GM19351 (cell line): ENCODE data around the gene CDK2.
A peak's percentile ranks its signal among the peaks of the same experiment; 100 is the strongest.
"Not testable (repeated sequence)": the region's sequence is repeated elsewhere in the genome, so short reads cannot be mapped to it uniquely, and the experiment has no call there.

Source experiments
- ATAC-seq: cut with Tn5 transposase; IDR thresholded peaks from one replicate; pipeline ENCODE4 v1.9.1; 2021; ENCODE audit warnings: mild to moderate bottlenecking, moderate library complexity; ENCODE audit not compliant: unreplicated experiment

The CDK2 gene

DNA sequence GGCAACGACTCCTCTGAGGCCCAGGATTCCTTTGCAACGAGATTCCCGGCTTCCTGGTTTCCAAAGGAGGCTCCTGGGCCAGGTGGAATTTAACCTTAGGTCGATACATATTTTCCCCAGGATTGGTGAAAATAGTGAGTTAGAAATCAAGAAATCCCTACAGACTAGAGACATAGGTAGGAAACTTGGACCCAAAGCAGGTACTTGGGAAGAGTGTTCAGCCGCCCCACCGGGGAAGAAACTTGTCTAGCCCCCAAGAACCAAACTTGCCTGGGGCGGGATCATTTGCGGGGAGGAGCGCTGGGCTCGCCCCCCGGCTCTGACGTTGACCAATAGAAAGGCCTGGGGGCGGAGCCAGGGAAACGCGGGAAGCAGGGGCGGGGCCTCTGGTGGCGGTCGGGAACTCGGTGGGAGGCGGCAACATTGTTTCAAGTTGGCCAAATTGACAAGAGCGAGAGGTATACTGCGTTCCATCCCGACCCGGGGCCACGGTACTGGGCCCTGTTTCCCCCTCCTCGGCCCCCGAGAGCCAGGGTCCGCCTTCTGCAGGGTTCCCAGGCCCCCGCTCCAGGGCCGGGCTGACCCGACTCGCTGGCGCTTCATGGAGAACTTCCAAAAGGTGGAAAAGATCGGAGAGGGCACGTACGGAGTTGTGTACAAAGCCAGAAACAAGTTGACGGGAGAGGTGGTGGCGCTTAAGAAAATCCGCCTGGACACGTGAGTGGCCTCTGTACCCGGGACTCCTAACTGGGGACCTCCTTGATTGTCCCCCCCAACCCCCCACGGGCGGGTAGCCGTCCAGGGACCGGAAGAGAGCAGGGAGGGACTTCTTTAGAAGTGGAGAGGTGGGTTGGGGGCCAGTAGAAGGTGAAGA lies at the start of gene CDK2:
TSS of gene CDK2 (plus strand) at position 423 of the 874 bp plus-strand sequence. CDS start at position 602, 179 bp downstream.
- ATAC-seq = peak; percentile 97

DNA sequence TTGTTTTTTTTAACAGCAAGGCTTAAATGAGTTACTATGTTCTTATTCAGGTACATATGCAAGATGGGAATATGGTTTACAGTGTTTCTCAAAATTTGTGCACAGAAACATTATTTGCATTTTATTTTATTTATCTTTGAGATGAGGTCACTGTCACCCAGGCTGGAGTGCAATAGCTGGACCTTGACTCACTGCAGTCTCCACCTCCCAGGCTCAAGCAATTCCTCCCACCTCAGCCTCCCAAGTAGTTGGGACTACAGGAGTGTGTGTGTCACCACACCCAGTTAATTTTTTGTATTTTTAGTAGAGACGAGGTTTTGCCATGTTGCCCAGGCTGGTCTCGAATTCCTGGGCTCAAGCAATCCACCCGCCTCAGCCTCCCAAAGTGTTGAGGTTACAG lies 47.6 kb upstream of the CDK2 start:
- ATAC-seq = not testable (repeated sequence)

DNA sequence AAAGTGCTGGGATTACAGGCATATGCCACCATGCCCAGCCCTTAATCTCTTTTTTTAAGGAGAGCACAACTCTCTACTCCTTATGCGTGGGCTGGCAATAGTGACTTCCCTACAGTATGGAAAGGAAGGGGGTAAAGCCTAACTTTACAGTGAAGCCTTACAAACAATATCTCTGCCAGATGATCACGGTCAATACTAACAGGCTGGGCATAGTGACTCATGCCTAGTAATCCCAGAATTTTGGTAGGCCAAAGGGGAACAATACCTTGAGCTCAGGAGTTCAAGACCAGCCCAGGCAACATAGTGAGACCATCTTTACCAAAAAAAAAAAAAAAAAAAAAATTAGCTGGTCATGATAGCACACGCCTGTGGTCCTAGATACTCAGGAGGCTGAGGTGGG lies 44.5 kb upstream of the CDK2 start:
- ATAC-seq = no peak

DNA sequence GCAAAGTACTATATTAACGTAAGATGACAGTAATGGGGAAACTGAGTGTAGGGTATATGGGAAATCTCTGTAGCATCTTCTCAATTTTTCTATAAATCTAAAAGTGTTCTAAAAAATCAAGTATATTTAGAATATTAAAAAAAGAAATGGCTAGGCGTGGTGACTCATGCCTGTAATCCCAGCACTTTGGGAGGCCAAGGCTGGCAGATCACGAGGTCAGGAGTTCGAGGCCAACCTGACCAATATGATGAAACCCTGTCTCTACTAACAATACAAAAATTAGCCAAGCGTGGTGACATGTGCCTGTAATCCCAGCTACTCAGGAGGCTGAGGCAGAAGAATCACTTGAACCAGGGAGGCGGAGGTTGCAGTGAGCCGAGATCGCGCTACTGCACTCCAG lies 43.0 kb upstream of the CDK2 start:
- ATAC-seq = not testable (repeated sequence)

DNA sequence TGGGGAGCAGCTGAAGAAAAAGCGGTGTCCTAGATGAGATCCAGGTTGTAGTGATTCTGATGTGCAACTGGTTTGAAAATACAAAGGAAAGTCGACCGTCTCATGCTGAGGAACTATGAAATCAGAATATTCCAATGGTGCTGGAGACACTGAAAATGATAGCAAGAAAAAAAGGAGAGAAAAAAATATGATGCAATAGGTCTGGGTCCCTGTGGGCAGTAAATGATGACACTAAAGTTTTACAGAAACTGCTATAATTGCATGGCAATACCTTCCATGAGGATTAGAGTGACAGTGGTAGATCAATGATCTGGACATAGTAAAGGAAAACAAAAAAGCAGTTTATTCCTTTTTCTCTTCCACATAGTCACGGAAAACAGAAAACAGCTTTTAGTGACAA lies 41.3 kb upstream of the CDK2 start:
- no peak for ATAC-seq

DNA sequence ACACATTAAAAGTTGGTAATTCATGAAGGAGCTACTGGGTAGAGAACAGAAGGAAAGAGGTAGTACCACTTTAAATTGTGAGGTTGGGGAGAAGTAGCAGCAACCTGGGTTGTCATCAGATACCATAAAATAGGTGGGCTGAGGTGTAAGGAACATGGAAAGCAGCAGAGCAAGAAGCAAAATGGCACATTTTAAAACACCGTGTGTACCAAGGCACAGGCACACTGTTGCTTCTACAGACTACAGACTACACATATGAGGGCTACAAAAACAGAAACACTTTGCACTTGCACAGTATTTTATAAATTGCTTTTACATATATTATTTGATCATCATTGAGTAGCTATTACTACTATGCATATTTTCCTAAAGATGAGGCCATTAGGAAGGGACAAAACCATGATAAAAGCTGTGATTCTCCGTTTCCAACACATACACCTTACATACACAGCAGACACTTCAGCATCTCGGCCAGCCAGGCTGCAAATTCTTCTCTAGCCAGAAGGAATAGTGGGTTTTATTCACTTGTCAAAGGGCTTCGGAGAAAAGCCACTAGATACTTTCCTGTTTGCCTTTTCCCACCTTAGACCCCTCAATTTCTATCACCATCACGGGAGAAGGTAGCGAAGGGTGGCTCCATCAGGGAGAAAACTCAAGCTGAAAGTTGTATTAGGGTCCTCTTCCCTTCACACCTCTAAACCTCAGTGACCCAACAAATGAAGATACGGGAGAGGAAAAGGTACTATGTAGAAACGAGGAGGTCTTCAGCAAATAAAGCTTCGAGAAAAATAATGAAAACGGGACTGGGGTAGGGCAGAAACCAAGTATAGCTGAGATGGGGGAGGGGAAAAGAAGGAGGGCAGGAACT lies 40.5 kb upstream of the CDK2 start:
- ATAC-seq = no peak

DNA sequence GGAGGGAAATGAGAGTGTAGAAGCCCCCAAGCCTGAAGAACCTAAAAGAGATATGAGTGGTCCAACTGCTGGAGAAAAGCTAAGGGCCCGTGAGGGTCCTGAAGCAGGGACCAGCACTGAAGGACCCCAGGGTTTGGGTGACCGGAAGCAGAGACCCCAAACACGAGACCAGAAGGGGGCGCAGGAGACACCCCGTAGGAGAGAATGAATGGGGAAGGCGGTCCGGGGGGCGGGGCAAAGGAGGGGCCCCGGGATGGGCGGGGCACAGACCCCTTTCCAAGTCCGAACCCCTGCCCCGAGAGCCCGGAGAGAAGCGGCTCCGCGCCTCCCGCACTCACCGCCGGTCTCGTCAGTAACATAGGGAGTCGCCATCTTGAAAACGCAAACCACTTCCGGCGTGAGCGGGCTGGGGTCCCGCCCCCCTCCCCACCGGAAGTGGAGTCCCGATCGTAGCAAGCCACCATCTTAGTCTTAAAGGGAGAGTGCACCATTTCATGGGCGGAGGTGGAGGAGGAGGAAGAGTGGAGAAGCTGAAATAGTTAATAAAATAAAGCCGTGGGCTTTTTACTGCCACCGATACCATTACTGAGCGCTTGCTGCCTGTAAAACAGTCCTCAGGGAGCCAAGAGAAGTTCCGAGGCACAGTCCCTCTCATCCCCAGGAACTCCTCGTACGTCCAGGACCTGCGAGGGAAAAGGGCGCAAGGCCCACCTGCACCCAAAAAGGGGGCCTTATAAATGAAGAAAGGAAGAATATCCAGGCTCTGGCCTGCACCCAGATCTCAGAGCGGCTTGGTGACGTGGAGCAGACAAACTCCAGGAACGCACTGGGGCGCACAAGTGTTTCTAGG lies 39.7 kb upstream of the CDK2 start:
- peak; percentile 34 for ATAC-seq

DNA sequence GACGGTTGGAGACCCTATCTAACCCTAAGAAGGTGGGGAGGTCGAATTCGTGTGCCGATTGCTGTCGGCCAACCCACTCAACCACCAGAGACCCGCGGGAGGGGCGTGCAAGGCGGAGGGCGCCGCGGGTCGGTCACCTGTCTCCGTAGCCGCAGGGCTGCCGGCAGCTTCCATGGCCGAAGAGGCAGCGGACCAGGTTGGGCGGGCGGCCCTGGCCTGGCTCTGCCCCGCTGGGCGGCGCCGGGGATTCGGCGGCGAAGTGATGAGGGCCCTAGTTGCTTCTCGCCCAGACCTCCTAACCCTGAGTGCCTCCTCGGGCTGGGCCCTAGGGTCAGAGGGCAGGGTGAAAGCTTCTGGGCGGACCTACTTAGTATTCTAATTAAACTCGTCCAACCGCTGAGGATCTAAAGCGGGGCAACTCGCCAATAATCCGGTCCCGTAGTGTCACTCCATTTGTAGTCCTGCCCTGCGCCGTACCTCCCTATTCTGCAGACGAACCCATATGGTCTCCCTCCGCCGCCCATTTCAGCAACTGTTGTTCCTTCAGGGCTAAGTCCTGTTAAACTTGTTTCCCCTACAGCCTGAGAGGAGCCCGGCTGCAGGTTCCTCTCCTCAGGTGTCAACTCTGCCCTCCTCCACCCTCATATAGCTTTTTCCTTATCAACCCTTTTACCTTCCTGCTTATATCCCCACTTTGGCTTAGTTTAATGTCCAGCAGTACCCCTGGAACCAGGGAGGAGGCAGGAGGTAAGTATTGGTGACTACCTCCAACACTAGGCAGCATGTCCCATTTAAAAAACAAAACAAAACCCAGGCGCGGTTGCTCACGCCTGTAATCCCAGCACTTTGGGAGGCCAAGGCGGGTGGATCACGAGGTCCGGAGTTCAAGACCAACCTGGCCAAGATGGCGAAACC lies 38.8 kb upstream of the CDK2 start, which contains the start of gene PYM1:
TSS of gene PYM1 (minus strand) at position 307 of the 915 bp plus-strand sequence. CDS start at position 174, 133 bp downstream.
- peak; percentile 42 for ATAC-seq

DNA sequence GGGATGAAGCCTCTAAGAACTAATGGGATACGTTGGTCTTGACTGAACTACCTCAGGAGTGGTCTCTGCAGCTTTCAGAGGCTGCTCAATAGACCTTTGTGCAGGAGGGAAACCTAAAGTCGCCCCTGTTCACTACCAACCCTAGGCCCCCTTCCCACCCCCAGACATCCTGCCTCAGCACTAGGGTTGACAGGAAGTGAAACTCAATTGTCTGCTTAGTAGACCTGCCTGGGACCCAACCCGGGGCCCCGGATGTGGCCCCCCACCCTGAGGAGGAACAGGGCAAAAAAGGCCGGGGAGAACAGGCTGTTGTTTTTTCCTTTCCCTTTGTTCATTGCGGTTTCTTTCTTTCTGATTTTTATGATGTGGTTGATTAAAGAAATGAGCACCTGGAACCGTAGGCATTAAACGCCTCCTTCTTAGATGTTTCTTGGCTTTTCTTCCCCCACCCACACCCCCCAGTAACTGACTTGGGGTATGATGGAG lies 37.3 kb upstream of the CDK2 start:
- ATAC-seq = peak; percentile 41

DNA sequence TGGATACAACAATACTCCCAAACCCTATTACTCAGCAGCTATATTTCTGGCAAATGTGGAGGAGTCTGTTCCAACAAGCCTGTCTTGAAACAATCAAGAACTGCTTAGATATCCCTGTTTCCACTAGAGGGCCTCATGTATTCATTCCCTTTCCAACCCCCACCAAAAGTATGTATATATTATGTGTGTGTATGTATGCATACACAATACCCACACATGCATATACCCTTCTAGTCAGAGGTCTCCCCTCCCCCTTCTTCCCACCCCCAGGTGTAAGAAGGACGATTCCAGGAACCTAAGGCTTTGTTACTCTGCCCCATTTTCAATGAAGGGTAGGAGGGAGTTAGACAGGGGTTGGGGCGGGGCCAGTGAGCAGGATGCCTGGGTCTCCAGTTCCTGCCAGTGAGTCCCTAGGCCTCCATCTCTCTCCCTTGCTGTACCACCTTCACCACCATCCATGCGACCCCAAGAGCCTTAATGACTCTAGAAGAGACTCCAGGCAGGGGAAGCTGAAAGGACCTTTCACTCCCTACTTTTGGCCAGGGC lies 35.8 kb upstream of the CDK2 start, which contains the start of gene DGKA:
TSS of gene DGKA (plus strand) at position 392 of the 546 bp plus-strand sequence. CDS start 5,342 bp downstream, outside the sequence.
- peak; percentile 26 for ATAC-seq

DNA sequence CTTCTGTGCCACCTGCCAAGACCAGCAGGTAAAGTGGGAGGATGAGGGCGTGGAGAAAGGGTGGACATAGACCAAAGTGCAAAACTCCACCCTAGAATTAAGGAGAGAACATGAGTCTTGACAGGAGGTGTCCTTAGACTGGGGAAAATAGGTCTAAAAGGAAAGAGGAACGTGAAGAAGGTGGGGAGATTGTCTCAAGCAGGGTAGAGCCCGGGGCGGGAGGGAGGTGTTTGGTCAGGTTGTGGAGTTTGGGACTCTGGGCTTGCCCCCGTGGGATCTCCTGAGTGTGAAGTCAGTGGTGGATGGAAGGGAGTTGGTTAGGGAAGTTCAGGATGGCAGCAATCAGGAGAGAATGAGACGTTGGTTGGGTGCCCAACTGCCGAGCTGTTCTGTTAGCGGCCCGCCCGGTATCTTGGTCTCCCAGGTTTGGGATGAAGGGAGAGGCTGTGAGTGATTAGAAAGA lies 35.3 kb upstream of the CDK2 start:
- no peak for ATAC-seq

DNA sequence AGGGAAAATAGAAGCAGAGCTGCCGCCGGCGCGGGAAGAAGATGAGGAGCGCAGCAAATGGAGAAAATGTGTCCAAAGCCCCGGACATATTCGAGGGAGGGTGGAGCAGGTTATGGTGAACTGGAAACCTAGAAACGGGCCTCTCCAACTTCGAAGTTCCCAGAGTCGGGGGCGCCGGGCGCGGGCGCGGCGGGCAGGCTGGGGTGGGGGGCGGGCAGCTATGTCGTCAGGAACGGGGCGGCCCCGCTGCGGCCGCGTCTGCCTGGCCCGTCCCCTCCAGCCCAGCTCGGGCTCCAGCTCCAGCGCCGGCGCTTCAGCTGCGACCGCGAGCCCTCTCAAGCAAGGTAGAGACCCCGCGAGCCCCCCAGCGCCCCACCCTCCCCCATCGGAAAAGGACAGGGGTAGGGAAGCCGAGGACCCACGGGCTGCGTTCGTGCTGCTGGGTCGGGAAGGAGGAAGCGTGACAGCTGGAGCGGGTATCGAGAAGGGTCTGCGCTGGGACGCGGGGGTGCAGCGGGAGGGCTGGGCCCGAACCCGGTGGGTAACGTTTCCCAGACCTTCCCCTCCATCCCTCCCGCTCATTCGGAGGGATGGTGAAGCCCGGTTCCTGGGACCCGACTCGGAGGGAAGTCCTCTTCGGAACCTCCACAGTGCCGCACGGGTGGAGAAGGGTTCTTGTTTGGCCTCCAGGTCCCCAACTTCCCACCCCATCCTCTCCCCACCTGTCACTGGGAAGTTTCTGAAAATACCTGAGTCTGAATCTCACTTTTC lies 34.7 kb upstream of the CDK2 start:
- no peak for ATAC-seq

DNA sequence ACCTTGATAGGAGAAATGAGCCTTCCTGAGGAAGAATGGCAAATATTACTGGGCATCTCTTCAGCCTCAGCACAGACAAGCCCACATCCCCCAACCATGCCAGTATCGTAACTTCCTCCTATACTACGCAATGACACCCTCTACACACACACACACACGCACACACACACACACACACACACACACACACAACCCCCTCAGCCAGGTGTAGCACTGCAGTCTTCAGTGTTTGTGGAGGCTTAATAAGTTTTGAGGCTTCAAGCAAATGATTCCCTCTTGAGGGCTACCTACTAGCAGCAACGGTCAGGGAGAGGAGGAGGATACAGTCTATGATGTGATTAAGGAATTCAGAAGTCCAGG lies 34.1 kb upstream of the CDK2 start:
- no peak for ATAC-seq

DNA sequence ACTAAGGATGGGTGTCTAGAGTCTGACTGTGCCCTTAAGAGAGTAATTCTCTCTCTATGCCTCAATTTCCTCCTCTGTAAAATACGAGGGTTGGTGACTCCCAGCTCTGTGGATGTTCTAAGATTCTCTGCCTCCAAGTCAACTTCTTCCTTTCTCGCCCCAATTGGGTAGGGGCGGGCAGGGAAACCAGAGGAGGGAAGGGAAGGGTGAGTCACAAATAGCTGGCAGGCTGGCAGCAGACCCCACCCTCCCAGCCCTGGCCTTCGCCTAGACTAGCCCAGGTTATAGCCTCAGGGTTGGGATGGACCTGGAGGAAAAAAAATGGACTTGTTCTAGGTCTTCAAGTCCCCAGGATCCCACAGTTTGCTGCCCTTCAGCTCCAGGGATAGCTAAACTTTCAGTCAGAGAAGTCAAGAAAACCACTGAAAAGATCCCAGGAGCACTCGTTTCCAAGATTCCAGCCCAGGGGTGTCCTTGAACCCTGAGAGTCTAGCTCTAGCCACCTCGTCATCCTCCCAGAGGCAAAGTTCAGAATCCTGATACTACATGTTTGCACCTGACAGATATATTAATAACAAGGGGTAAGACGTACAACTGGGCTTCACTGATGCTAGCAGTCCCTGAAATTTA lies 33.3 kb upstream of the CDK2 start:
- ATAC-seq = no peak

DNA sequence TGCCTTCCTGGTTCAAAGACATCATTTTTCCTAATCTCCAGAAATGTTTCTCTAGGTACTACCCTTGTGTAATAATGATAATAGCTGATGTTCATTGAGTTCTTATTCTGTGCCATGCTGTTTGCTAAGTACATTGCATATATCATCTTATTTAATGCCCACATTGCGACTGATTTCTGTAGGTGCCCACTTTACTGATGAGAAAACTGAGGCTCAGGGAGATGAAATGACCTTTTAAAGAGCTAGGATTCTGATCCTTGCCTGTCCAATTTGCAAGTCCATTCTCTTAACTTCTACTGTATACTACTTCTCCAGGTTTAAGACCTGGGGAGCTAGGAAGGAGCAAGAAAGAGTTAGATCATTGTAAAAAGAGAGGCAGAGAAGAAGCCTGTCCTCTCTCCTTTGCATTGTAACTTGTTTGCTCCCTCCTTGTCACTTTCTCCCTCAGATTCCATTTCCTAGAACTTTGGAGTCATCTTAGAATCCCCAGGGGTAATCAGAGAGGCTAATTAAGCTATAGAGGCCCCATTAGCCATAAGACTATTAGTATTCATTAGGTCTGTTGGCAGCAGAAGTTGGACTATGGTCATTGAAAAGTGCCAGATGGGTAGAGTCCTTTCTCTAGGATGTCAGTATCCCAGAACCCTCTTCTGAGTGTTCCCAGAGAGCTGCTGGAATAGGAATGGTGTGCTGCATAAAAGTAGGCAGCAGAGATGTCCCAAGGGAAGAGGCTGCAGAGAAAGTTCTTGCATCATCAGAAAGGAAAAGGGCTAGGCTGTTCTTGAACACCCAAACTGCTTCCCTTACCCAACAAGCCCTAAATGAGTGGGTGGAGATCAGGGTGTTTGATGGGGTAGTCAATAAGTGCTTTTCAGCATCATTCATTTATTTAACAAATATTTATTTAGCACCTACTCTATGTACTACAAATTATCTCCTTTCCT lies 32.6 kb upstream of the CDK2 start:
- no peak for ATAC-seq

DNA sequence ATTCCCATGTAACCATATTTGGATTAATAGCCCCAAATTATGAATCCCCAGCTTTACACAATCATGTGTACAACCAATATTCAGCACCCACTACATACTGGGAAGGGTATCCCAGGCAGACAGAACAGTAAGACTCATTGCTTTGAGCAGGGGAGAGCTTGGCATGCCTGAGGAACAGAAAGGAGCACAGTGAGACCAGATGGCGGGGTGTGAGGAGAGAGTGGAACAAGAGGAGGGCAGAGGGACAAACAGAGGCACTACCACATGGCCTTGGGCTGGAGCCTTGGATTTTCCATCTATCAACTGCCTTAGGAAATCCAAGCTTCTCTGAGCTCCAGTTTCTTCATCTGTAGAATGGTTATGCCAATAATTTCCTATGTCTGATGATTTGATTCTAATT lies 31.9 kb upstream of the CDK2 start:
- ATAC-seq = no peak

DNA sequence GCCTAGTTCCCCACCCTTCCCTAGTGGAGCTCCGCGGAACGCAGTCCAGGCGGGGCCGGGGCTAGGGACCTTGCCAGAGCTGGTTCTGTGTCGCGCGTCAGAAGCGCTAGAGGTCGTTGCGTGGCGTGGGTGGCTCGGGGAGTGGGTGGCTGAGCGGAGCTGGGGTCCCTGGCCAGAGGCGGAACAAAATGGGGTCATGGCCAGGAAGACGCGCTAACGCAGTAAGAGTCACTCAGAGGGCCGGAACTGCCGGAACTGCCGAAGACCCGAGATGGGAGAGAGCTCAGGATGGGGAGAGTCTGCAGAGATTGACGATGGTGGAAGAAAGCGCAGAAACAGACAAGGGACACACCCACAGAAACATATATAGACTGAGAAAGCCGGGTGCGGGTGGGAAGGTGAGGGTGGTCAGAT lies 30.9 kb upstream of the CDK2 start:
- no peak for ATAC-seq
